ENCODE data around the gene MTF1.

- TF ChIP-seq CTCF (IDR thresholded peaks at IDR 0.05; ENCODE audit: insufficient read depth, low read length) = no peak
- TF ChIP-seq POLR2AphosphoS5 (IDR thresholded peaks at IDR 0.05; ENCODE audit: low read depth) = no peak
- no peak for TF ChIP-seq REST (IDR thresholded peaks at IDR 0.05; ENCODE audit: insufficient replicate concordance, low read depth)
- TF ChIP-seq GABPA (IDR thresholded peaks at IDR 0.05; ENCODE audit: low read depth) = no peak
- no peak for TF ChIP-seq SPI1 (IDR thresholded peaks at IDR 0.05; ENCODE audit: borderline replicate concordance, low read depth)
These were observed 24.8 kb upstream of the MTF1 start for GRCh38 chr1:37884145-37884544.
